Measurements from ENCODE around the gene RABL6. TPM values are rescaled to one million over a fixed set of nuclear protein-coding genes. Genes with fewer than 3 reads are reported as not detected.

The RABL6 gene
- total RNA-seq, 2 donors from 2014 or later = 48.4 to 61.7 TPM

GRCh38 chr9:136849960-136850865, 42.5 kb downstream of the RABL6 start:
- no peak for DNase-seq (ENCODE audit: low spot score)
- no peak for TF ChIP-seq CTCF (IDR thresholded peaks at IDR 0.05)

GRCh38 chr9:136850866-136851775, 43.4 kb downstream of the RABL6 start:
- Histone ChIP-seq H3K4me3 (no peak overlapping the region), H3K9me3 (no peaks in the 10 kb centered on the region), H3K36me3 (peaks cover 18% of the 10 kb centered on the region), H3K27ac (peak overlapping the region in 1 of 2 donors; percentile 7), H3K27me3 (no peaks in the 10 kb centered on the region), H3K4me1 (peaks cover 0 to 45% of the 10 kb centered on the region in 2 donors)
- TF ChIP-seq CTCF (IDR thresholded peaks at IDR 0.05) = no peak
- DNase-seq (ENCODE audit: low spot score) = no peak

More at GRCh38 chr9:136849960-136850865, 42.5 kb downstream of the RABL6 start:
- H3K27me3 ChIP-seq = no peaks in the 10 kb centered on the region
- no peaks in the 10 kb centered on the region for H3K9me3 ChIP-seq
- peaks cover 0 to 45% of the 10 kb centered on the region in 2 donors for H3K4me1 ChIP-seq
- H3K36me3 ChIP-seq = peaks cover 18% of the 10 kb centered on the region
- peak overlapping the region; percentile 93 to 96 for H3K27ac ChIP-seq
- H3K4me3 ChIP-seq = peak overlapping the region; percentile 58 to 73

GRCh38 chr9:136851941-136852663, 44.4 kb downstream of the RABL6 start, which contains the start of gene MAMDC4:
TSS of gene MAMDC4 (plus strand) at chr9:136852346. CDS start at chr9:136852417, 71 bp downstream.
- no peak for DNase-seq (ENCODE audit: low spot score)
- Histone ChIP-seq H3K36me3 (peaks cover 18% of the 10 kb centered on the region), H3K27ac (peak within 1 kb of the TSS in 1 of 2 donors; percentile 7), H3K4me3 (no peak within 1 kb of the TSS), H3K9me3 (no peaks in the 10 kb centered on the region), H3K4me1 (peaks cover 0 to 36% of the 10 kb centered on the region in 2 donors), H3K27me3 (no peaks in the 10 kb centered on the region)
- no peak for TF ChIP-seq CTCF (IDR thresholded peaks at IDR 0.05)

- Histone ChIP-seq H3K27me3 (no peaks in the 10 kb centered on the region), H3K4me3 (no peak overlapping the region), H3K9me3 (no peaks in the 10 kb centered on the region), H3K36me3 (peaks cover 18% of the 10 kb centered on the region), H3K4me1 (peaks cover 0 to 28% of the 10 kb centered on the region in 2 donors), H3K27ac (no peak overlapping the region)
- no peak for DNase-seq (ENCODE audit: low spot score)
- no peak for TF ChIP-seq CTCF (IDR thresholded peaks at IDR 0.05)
Measured at GRCh38 chr9:136852664-136853595, 45.2 kb downstream of the RABL6 start.

All from right atrium auricular region (tissue), 2 donors.